SU-DHL-6 (cell line): ENCODE data around the gene ACOX1.

Source experiments
- H2AFZ ChIP-seq: fragments of 200-600 bp; sonication (generic); 2 replicates; pipeline ENCODE4 v1.6.1; 2014; ENCODE audit warnings: low read depth, mild to moderate bottlenecking, moderate library complexity, mixed read lengths, antibody characterized with exemption, low read length; ENCODE audit not compliant: severe bottlenecking
- H3F3A ChIP-seq: fragments of 200-600 bp; shearing (Covaris generic); 2 replicates; pipeline ENCODE4 v1.6.0; 2016; ENCODE audit warnings: antibody characterized with exemption, mild to moderate bottlenecking; ENCODE audit not compliant: insufficient read depth
- H3K27ac ChIP-seq: fragments of 200-600 bp; sonication (generic); 2 replicates; pipeline ENCODE4 v1.5.1; 2016; ENCODE audit warnings: low read depth, mild to moderate bottlenecking, low read length, moderate library complexity, mixed read lengths
- H3K27me3 ChIP-seq: fragments of 200-600 bp; sonication (generic), shearing (Covaris generic); 2 replicates; pipeline ENCODE4 v1.6.0; 2014; ENCODE audit warnings: mild to moderate bottlenecking, low read length
- H3K36me3 ChIP-seq: fragments of 200-600 bp; sonication (generic); 2 replicates; pipeline ENCODE4 v1.6.1; 2014; ENCODE audit warnings: mild to moderate bottlenecking, low read length, mixed read lengths
- H3K4me2 ChIP-seq: fragments of 300-600, 200-600 bp; shearing (Covaris generic), sonication (generic); 2 replicates; pipeline ENCODE4 v1.6.0; 2014; ENCODE audit warnings: low read length, low read depth, mild to moderate bottlenecking; ENCODE audit not compliant: poor library complexity, severe bottlenecking
- H3K4me3 ChIP-seq: fragments of 200-600 bp; sonication (generic); 2 replicates; pipeline ENCODE4 v1.5.1; 2014; ENCODE audit warnings: antibody characterized with exemption, low read length, mild to moderate bottlenecking, mixed read lengths; ENCODE audit not compliant: insufficient read depth, poor library complexity, severe bottlenecking
- H3K79me2 ChIP-seq: fragments of 200-600 bp; sonication (generic); 2 replicates; pipeline ENCODE4 v1.6.1; 2014; ENCODE audit warnings: mild to moderate bottlenecking, low read length, moderate library complexity; ENCODE audit not compliant: insufficient read depth
- H3K9ac ChIP-seq: fragments of 200-600 bp; sonication (generic); 2 replicates; pipeline ENCODE4 v1.7.0; 2014; ENCODE audit warnings: mild to moderate bottlenecking, low read length
- H3K9me2 ChIP-seq: fragments of 200-600 bp; sonication (generic); replicated peaks from 2 replicates; pipeline ENCODE4 v1.6.1; 2014; ENCODE audit warnings: low read length; ENCODE audit not compliant: insufficient read depth
- H3K9me3 ChIP-seq: fragments of 200-600 bp; sonication (generic); 2 replicates; pipeline ENCODE4 v1.6.1; 2014; ENCODE audit warnings: low read length, mixed read lengths; ENCODE audit not compliant: insufficient read depth
- H4K20me1 ChIP-seq: fragments of 200-600 bp; sonication (generic); 2 replicates; pipeline ENCODE4 v1.6.1; 2014; ENCODE audit warnings: low read depth, mild to moderate bottlenecking, antibody characterized with exemption, low read length, moderate library complexity, mixed read lengths
- EZH2phosphoT487 ChIP-seq: fragments of 200-600 bp; sonication (generic), shearing (Covaris generic); conservative IDR thresholded peaks from 2 replicates; pipeline ENCODE4 v1.6.1; 2018; ENCODE audit warnings: mild to moderate bottlenecking, antibody characterized with exemption, low read length, moderate library complexity, mixed read lengths
- TF ChIP-seq, protein P1 (sequence below): fragments of 200-600 bp; sonication (generic); IDR thresholded peaks from one replicate; pipeline ENCODE4 v1.5.1; 2017; ENCODE audit warnings: antibody characterized with exemption, mild to moderate bottlenecking, low read length, moderate library complexity; ENCODE audit not compliant: insufficient read depth, poor library complexity, severe bottlenecking

ACOX1 gene

GRCh38 chr17:75943491-75943890 lies 35.5 kb downstream of the ACOX1 start:
- Histone ChIP-seq H3K4me2 (no peak overlapping the region), H3K9ac (no peak overlapping the region), H2AFZ (no peak overlapping the region), H3K9me2 (no peaks in the 10 kb centered on the region), H3K4me3 (no peak overlapping the region), H3K9me3 (no peaks in the 10 kb centered on the region), H3F3A (no peaks in the 10 kb centered on the region), H4K20me1 (no peaks in the 10 kb centered on the region), H3K79me2 (0 out of 2 replicates have a peak, but pooled peaks cover 2% of the 10 kb centered on the region), H3K27ac (no peak overlapping the region), H3K36me3 (no peaks in the 10 kb centered on the region), H3K27me3 (no peaks in the 10 kb centered on the region)
- no peak for TF ChIP-seq EZH2phosphoT487
- TF ChIP-seq, protein P1, sequence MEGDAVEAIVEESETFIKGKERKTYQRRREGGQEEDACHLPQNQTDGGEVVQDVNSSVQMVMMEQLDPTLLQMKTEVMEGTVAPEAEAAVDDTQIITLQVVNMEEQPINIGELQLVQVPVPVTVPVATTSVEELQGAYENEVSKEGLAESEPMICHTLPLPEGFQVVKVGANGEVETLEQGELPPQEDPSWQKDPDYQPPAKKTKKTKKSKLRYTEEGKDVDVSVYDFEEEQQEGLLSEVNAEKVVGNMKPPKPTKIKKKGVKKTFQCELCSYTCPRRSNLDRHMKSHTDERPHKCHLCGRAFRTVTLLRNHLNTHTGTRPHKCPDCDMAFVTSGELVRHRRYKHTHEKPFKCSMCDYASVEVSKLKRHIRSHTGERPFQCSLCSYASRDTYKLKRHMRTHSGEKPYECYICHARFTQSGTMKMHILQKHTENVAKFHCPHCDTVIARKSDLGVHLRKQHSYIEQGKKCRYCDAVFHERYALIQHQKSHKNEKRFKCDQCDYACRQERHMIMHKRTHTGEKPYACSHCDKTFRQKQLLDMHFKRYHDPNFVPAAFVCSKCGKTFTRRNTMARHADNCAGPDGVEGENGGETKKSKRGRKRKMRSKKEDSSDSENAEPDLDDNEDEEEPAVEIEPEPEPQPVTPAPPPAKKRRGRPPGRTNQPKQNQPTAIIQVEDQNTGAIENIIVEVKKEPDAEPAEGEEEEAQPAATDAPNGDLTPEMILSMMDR = no peak

DNA sequence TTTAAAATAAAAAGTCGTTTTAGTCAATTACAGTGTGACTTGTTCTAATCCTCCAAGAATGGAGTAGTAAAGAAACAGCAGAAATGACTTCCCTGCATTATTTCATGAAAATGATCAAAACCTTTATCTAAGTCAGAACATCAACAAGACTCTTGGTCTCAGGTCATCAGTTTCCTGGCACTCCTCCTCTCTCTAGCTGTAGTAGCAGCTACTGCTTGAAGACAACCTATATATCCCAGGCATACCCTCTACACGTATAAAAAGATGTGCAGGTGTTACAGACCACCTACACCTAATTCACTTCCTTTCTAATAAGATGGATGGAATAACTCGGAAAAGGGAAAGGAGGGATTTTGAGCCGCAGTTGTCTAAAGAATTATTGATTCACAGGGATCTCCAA lies 36.5 kb downstream of the ACOX1 start:
- 0 out of 2 replicates have a peak, but pooled peaks cover 2% of the 10 kb centered on the region for H3K79me2 ChIP-seq
- H3K9me3 ChIP-seq = no peaks in the 10 kb centered on the region
- no peaks in the 10 kb centered on the region for H4K20me1 ChIP-seq
- H3K4me2 ChIP-seq = no peak overlapping the region
- H3F3A ChIP-seq = no peaks in the 10 kb centered on the region
- H3K36me3 ChIP-seq = no peaks in the 10 kb centered on the region
- no peak overlapping the region for H3K27ac ChIP-seq
- no peaks in the 10 kb centered on the region for H3K9me2 ChIP-seq
- H3K27me3 ChIP-seq = no peaks in the 10 kb centered on the region
- no peak overlapping the region for H3K4me3 ChIP-seq
- no peak overlapping the region for H2AFZ ChIP-seq
- no peak for TF ChIP-seq EZH2phosphoT487
- TF ChIP-seq, protein P1 = no peak
- no peak overlapping the region for H3K9ac ChIP-seq

- Histone ChIP-seq H3K4me2 (peak overlapping the region; percentile 66), H3K9me2 (no peaks in the 10 kb centered on the region), H3K27me3 (no peaks in the 10 kb centered on the region), H4K20me1 (no peaks in the 10 kb centered on the region), H3K9me3 (no peaks in the 10 kb centered on the region), H3K36me3 (no peaks in the 10 kb centered on the region), H3K9ac (peak overlapping the region; percentile 91), H3K4me3 (peak overlapping the region; percentile 70), H2AFZ (peak overlapping the region; percentile 62), H3K27ac (no peak overlapping the region), H3F3A (no peaks in the 10 kb centered on the region), H3K79me2 (0 out of 2 replicates have a peak, but pooled peaks cover 2% of the 10 kb centered on the region)
- no peak for TF ChIP-seq EZH2phosphoT487
- TF ChIP-seq, protein P1 = no peak
Measured at GRCh38 chr17:75941442-75941819, 37.5 kb downstream of the ACOX1 start.
